Endothelial cell of umbilical vein (primary cell): Measurements from ENCODE around the gene UBE3D. TPM values are rescaled to one million over a fixed set of nuclear protein-coding genes. Genes with fewer than 3 reads are reported as not detected.

Experiments
- BruUV-seq: library from RNA; stranded (reverse); fragments of 400-500 nt; replicated peaks from 2 replicates; lab custom pipeline; 2021; lab: Mats Ljungman, UMichigan
- CTCF ChIA-PET: fragments of 300-600, 350-600 bp; sonication (Branson Sonifier 250); formaldehyde crosslinking; loops from one replicate; lab custom pipeline; 2021; ENCODE audit warnings: antibody characterized with exemption, inconsistent platforms; lab: Charles Lee
- POLR2A ChIA-PET: fragments of 300-600, 350-600 bp; sonication (Branson Sonifier 250); formaldehyde crosslinking; loops from one replicate; lab custom pipeline; 2021; ENCODE audit warnings: antibody characterized with exemption, inconsistent platforms; lab: Charles Lee
- DNase-seq: peaks from one replicate; pipeline ENCODE4 v3.0.0-alpha.2; 2011; ENCODE audit warnings: low read depth, low spot score
- FAIRE-seq: peaks from 2 replicates; lab custom pipeline; 2011; peaks lifted over from hg19 to GRCh38; lab: Jason Lieb, UNC
- H2AFZ ChIP-seq: 2 replicates; pipeline ENCODE4 v1.6.0; 2012; ENCODE audit warnings: low read depth, low read length, control low read depth, inconsistent platforms
- H3K27ac ChIP-seq: 2 replicates; pipeline ENCODE4 v1.5.1; 2011; ENCODE audit warnings: low read depth, mild to moderate bottlenecking, control low read depth, low read length, moderate library complexity; ENCODE audit not compliant: insufficient read depth
- H3K27me3 ChIP-seq, 2 experiments: 2 replicates each; pipeline versions ENCODE4 v1.6.0 to v1.6.1; 2011; ENCODE audit warnings: low read length in 2 of 2, mixed read lengths in 1 of 2; ENCODE audit not compliant: control insufficient read depth in 2 of 2, insufficient read depth in 2 of 2
- H3K36me3 ChIP-seq, 2 experiments: 2 replicates in 1 of 2; 3 replicates in 1 of 2; pipeline ENCODE4 v1.5.1; 2011; ENCODE audit warnings: low read length in 2 of 2, mild to moderate bottlenecking in 1 of 2, moderate library complexity in 1 of 2; ENCODE audit not compliant: control insufficient read depth in 2 of 2, insufficient read depth in 2 of 2; ENCODE audit errors: extremely low read depth in 1 of 2
- H3K4me1 ChIP-seq: 3 replicates; pipeline ENCODE4 v1.5.1; 2011; ENCODE audit warnings: mild to moderate bottlenecking, low read length; ENCODE audit not compliant: control insufficient read depth, insufficient read depth; ENCODE audit errors: extremely low read depth
- H3K4me2 ChIP-seq: 2 replicates; pipeline ENCODE4 v1.6.1; 2011; ENCODE audit warnings: low read length, control low read depth, mixed read lengths; ENCODE audit not compliant: insufficient read depth
- H3K4me3 ChIP-seq, 3 experiments: fragments of 200-600 bp in 1 of 3; sonication (generic), shearing (Covaris generic) in 1 of 3; replicated peaks in 1 of 3; 2 replicates each; pipeline ENCODE4 v1.5.1; 2011 to 2016; ENCODE audit warnings: control low read depth in 3 of 3, low read length in 3 of 3, mild to moderate bottlenecking in 2 of 3, inconsistent platforms in 1 of 3, low read depth in 1 of 3, moderate library complexity in 1 of 3; ENCODE audit not compliant: insufficient read depth in 1 of 3
- H3K79me2 ChIP-seq: 2 replicates; pipeline ENCODE4 v1.6.0; 2012; ENCODE audit warnings: low read length, inconsistent platforms; ENCODE audit not compliant: control insufficient read depth, insufficient read depth
- H3K9ac ChIP-seq: replicated peaks from 2 replicates; pipeline ENCODE3; 2011; ENCODE audit warnings: low read length, control low read depth; ENCODE audit not compliant: insufficient read depth; ENCODE audit errors: extremely low read depth
- H3K9me1 ChIP-seq: replicated peaks from 3 replicates; pipeline ENCODE4 v1.6.0; 2011; ENCODE audit warnings: mild to moderate bottlenecking, low read length; ENCODE audit not compliant: control insufficient read depth, insufficient read depth; ENCODE audit errors: extremely low read depth
- H3K9me3 ChIP-seq: replicated peaks from 2 replicates; pipeline ENCODE4 v1.5.1; 2012; ENCODE audit warnings: low read length, inconsistent platforms; ENCODE audit not compliant: control insufficient read depth, insufficient read depth
- H4K20me1 ChIP-seq: replicated peaks from 2 replicates; pipeline ENCODE3; 2011; ENCODE audit warnings: mild to moderate bottlenecking, low read length; ENCODE audit not compliant: control insufficient read depth, insufficient read depth; ENCODE audit errors: extremely low read depth
- EZH2 ChIP-seq: IDR thresholded peaks from 2 replicates; pipeline ENCODE4 v1.6.1; 2012; ENCODE audit warnings: borderline replicate concordance, low read depth, mild to moderate bottlenecking, moderate library complexity, low read length, inconsistent platforms; ENCODE audit not compliant: severe bottlenecking
- FOS ChIP-seq: IDR thresholded peaks from 2 replicates; pipeline ENCODE4 v1.6.1; 2011; ENCODE audit warnings: mild to moderate bottlenecking, low read length, moderate library complexity, borderline replicate concordance; ENCODE audit not compliant: insufficient read depth
- GATA2 ChIP-seq: IDR thresholded peaks from 2 replicates; pipeline ENCODE4 v1.7.0; 2011; ENCODE audit warnings: low read depth, mild to moderate bottlenecking, moderate library complexity, mixed read lengths, low read length; ENCODE audit not compliant: insufficient read length, insufficient read depth
- JUN ChIP-seq: IDR thresholded peaks from 2 replicates; pipeline ENCODE4 v1.6.1; 2011; ENCODE audit warnings: borderline replicate concordance, low read depth; ENCODE audit not compliant: insufficient read length, insufficient read depth
- MYC ChIP-seq: IDR thresholded peaks from one replicate; pipeline ENCODE4 v1.6.1; 2011; ENCODE audit warnings: mild to moderate bottlenecking, low read depth, low read length
- POLR2A ChIP-seq: IDR thresholded peaks from 2 replicates; pipeline ENCODE4 v1.6.1; 2012; ENCODE audit warnings: low read depth, mild to moderate bottlenecking, control low read depth, low read length
- POLR2AphosphoS5 ChIP-seq: IDR thresholded peaks from 2 replicates; pipeline ENCODE4 v1.6.1; 2012; ENCODE audit warnings: low read depth, mild to moderate bottlenecking, control low read depth, low read length, moderate library complexity; ENCODE audit not compliant: insufficient read depth
- dilution Hi-C: fragments of 300-500 bp; cut with MboI; formaldehyde crosslinking; loops from one replicate; pipeline ENCODE4 v1.15.0; 2019; ENCODE audit warnings: low sequenced_read_pairs; ENCODE audit not compliant: extremely low pct_ligation_motif_present
- intact Hi-C: fragments of 100-400 bp; cut with micrococcal nuclease; formaldehyde crosslinking; loops from one replicate; pipeline ENCODE4 v1.10.0; 2022
- polyA plus RNA-seq, 4 experiments: library from polyadenylated mRNA; depleted of rRNA in 3 of 4; stranded (reverse) in 3 of 4; unstranded in 1 of 4; fragments of >200 nt; gene quantifications; 2 replicates each; pipeline versions ENCODE4 v1.2.1 to v1.2.3, GENCODE V29; 2011 to 2012; ENCODE audit warnings: missing spikeins in 1 of 4
- total RNA-seq: library from RNA; stranded (reverse); gene quantifications from 2 replicates; pipeline ENCODE4 v1.2.3, GENCODE V29; 2021
- TF ChIP-seq, protein P1 (sequence below), 2 donors: IDR thresholded peaks; 1 replicate in 1 of 2; 2 replicates in 1 of 2; pipeline ENCODE4 v1.5.1; 2011; ENCODE audit warnings: low read length in 2 of 2, mild to moderate bottlenecking in 2 of 2, moderate library complexity in 2 of 2, control low read depth in 1 of 2, inconsistent platforms in 1 of 2, low read depth in 1 of 2; ENCODE audit not compliant: insufficient read depth in 1 of 2; ENCODE audit errors: extremely low read depth in 1 of 2
- TF ChIP-seq, protein P2 (sequence below): IDR thresholded peaks from 2 replicates; pipeline ENCODE4 v1.6.1; 2011; ENCODE audit not compliant: insufficient read depth, insufficient read length

UBE3D gene
- total and polyA plus RNA-seq, 2 donors (not counting 3 experiments of a cell fraction or from before 2014, with no cell fraction given) = 1.9 to 6.2 TPM

DNA sequence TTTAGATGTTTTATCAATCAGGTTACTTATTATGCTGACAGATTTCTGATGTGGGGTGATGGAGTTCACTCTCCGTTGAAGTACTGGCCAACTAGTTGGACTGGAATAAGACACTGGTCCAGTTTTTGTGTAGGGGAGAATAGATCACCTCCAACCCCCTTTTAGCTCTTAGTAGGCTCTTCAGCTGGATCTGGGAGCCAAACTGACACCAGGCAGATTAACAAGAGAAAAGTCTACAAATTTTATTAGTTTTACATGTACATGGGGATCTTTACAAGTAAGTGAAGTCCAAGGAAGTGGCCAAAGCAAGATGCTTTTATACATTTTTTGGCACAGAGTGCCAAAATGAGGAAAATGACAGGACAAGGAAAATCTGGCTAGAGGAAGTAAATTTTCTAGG lies 107.1 kb downstream of the UBE3D start:
- no peaks in the 10 kb centered on the region for H3K9me3 ChIP-seq
- H3K9ac ChIP-seq = no peak overlapping the region
- H3K27ac ChIP-seq = no peak overlapping the region
- no peaks in the 10 kb centered on the region for H4K20me1 ChIP-seq
- ChIA-PET CTCF (no interaction called here), POLR2A (no interaction called here)
- DNase-seq (no peak), FAIRE-seq (no peak)
- no peaks in the 10 kb centered on the region for H3K79me2 ChIP-seq
- no TSS peak for BruUV-seq
- TF ChIP-seq, protein P1, sequence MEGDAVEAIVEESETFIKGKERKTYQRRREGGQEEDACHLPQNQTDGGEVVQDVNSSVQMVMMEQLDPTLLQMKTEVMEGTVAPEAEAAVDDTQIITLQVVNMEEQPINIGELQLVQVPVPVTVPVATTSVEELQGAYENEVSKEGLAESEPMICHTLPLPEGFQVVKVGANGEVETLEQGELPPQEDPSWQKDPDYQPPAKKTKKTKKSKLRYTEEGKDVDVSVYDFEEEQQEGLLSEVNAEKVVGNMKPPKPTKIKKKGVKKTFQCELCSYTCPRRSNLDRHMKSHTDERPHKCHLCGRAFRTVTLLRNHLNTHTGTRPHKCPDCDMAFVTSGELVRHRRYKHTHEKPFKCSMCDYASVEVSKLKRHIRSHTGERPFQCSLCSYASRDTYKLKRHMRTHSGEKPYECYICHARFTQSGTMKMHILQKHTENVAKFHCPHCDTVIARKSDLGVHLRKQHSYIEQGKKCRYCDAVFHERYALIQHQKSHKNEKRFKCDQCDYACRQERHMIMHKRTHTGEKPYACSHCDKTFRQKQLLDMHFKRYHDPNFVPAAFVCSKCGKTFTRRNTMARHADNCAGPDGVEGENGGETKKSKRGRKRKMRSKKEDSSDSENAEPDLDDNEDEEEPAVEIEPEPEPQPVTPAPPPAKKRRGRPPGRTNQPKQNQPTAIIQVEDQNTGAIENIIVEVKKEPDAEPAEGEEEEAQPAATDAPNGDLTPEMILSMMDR (IDR thresholded peaks at IDR 0.05; ENCODE audit: extremely low read depth in 1 of 2, insufficient read depth in 1 of 2, low read depth in 1 of 2, low read length in 2 of 2) = no peak
- no peak for TF ChIP-seq JUN
- TF ChIP-seq POLR2A = no peak
- TF ChIP-seq POLR2AphosphoS5 = no peak
- TF ChIP-seq EZH2 = no peak
- no peak for TF ChIP-seq FOS
- TF ChIP-seq, protein P2, sequence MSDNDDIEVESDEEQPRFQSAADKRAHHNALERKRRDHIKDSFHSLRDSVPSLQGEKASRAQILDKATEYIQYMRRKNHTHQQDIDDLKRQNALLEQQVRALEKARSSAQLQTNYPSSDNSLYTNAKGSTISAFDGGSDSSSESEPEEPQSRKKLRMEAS = no peak
- TF ChIP-seq GATA2 = no peak
- TF ChIP-seq MYC = no peak
- no peak overlapping the region for H2AFZ ChIP-seq
- dilution Hi-C loops = no loop called here
- H3K4me3 ChIP-seq = no peak overlapping the region
- H3K4me1 ChIP-seq = no peaks in the 10 kb centered on the region
- H3K9me1 ChIP-seq = no peaks in the 10 kb centered on the region
- H3K27me3 ChIP-seq = no peaks in the 10 kb centered on the region
- H3K36me3 ChIP-seq = peaks cover 0 to 2% of the 10 kb centered on the region in 2 experiments
- intact Hi-C loops = no loop called here
- H3K4me2 ChIP-seq = no peak overlapping the region
